ENCODE measurements around the gene TMEM86B. TPM values are rescaled to one million over a fixed set of nuclear protein-coding genes. Genes with fewer than 3 reads are reported as not detected.

TMEM86B gene
- total and polyA plus RNA-seq, 2 experiments from 2014 or later = 0.46 to 2.4 TPM

DNA sequence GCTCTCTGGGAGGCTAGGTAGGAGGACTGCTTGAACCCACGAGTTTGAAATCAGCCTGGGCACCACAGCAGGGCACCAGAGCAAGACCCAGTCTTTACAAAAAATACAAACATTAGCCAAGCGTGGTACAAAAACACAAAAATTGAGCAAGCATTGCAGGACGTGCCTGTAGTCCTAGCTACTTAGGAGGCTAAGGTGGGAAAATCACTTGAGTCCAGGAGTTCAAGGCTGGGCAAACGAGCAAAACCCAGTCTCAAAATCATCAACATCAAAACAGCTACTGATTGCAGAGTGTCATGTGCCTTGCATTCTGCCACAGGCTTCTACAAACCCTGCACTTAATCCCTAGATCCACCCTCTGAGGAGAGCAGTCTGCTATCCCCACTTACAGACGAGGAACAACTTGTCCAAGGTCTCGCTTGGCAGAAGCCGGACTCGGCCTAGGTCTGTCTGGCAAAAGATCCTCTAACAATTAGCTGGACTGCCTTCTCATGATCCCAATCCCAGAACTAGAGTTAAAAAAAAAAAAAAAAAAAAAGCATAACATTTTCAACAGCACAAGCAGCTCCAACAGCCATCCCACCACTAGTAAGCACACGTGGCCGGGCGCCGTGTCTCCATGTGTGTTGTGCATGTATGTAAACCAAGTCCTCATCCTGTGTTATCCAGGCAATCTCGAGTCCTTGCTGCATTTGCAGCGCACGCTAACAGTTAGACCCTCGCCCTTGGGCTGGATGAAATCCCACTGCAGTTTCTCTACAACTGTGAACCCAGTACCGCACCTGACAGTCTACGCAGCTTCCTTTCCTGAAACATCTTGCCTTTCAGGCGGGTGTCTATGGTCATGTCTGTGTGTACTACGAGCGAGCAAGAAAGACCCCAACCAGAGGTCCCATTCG, 28.2 kb upstream of the TMEM86B start:
- TF ChIP-seq EZH2 (IDR thresholded peaks at IDR 0.05; ENCODE audit: insufficient read depth, poor library complexity, severe bottlenecking) = no peak
- TF ChIP-seq EZH2phosphoT487 (IDR thresholded peaks at IDR 0.05; ENCODE audit: insufficient read depth, low read depth) = no peak
- Histone ChIP-seq H3K9ac (peak overlapping the region; percentile 96), H3F3A (ENCODE audit: insufficient read depth) (peaks cover 32% of the 10 kb centered on the region), H3K27me3 (replicated peaks; ENCODE audit: insufficient read depth) (no peaks in the 10 kb centered on the region), H3K27ac (peak overlapping the region; percentile 78), H2AFZ (no peak overlapping the region), H3K36me3 (ENCODE audit: low read depth) (no peaks in the 10 kb centered on the region), H3K4me1 (ENCODE audit: insufficient read depth) (peaks cover 26% of the 10 kb centered on the region), H3K9me2 (ENCODE audit: insufficient read depth) (no peaks in the 10 kb centered on the region), H3K9me3 (ENCODE audit: low read depth) (no peaks in the 10 kb centered on the region), H3K4me2 (ENCODE audit: unreplicated experiment) (peak overlapping the region; percentile 97), H4K20me1 (ENCODE audit: insufficient read depth) (peaks cover 6% of the 10 kb centered on the region; the same call in 1 of the 2 replicates), H3K4me3 (peak overlapping the region; percentile 98), H3K79me2 (ENCODE audit: insufficient read depth) (peaks cover 68% of the 10 kb centered on the region)
- 44 to 47% methylated on average over 22 of the region's 22 CpGs for WGBS, 2 experiments (ENCODE audit: low coverage in 1 of 2, low lambda C conversion rate in 2 of 2, missing lambda C conversion rate in 2 of 2)
- in situ Hi-C loops (cut with MboI) = no loop called here
- DNase-seq = peak; percentile 41

DNA sequence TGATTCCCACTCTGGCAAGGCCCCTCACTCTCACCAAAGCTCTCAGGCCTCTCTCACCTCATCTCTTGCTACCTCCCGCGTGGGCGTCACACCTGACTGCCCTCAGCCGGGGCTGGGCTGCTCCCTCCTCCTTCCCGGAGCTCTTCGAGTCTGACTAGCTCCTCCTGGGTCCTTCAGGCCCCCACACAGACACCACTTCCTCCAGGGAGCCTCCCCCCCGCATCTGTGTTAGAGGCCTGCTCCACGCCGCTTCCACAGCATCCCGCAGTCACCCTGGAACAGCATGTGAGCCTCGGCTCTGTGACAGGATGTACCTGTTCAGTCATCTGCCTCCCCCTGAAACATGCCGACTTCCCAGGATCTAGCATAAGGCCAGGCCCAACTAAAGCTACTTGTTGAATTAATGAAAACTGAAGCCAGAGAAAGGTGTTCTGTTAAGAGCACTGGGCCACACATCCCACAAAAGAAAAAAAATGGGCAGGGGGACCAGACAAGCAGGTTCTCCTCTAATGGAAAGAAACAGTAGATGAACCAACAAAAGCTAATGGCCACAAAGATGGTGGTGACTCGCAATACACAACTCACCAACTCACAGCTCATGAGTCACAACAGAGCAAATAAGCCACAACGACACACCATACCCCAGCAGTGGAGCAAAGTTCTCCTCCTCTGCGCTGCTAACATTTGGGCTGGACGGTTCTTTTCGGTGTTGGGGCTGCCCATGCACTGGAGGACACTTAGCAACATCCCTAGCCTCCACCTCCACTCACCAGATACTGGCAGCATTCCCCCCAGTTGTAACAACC, 27.3 kb upstream of the TMEM86B start:
- Histone ChIP-seq H3K4me2 (ENCODE audit: unreplicated experiment) (peak overlapping the region; percentile 97), H3K4me1 (ENCODE audit: insufficient read depth) (peaks cover 26% of the 10 kb centered on the region), H3K9me3 (ENCODE audit: low read depth) (no peaks in the 10 kb centered on the region), H3K27ac (peak overlapping the region; percentile 78), H3K27me3 (replicated peaks; ENCODE audit: insufficient read depth) (no peaks in the 10 kb centered on the region), H3K9me2 (ENCODE audit: insufficient read depth) (no peaks in the 10 kb centered on the region), H3K9ac (peak overlapping the region; percentile 96; the same call in 1 of the 2 replicates), H4K20me1 (ENCODE audit: insufficient read depth) (peaks cover 6% of the 10 kb centered on the region; the same call in 1 of the 2 replicates), H3F3A (ENCODE audit: insufficient read depth) (peaks cover 30% of the 10 kb centered on the region), H3K36me3 (ENCODE audit: low read depth) (no peaks in the 10 kb centered on the region), H2AFZ (no peak overlapping the region), H3K79me2 (ENCODE audit: insufficient read depth) (peaks cover 78% of the 10 kb centered on the region), H3K4me3 (peak overlapping the region; percentile 98)
- peak; percentile 74 for DNase-seq
- no peak for TF ChIP-seq EZH2phosphoT487 (IDR thresholded peaks at IDR 0.05; ENCODE audit: insufficient read depth, low read depth)
- 60 to 63% methylated on average over 16 to 17 of the region's 17 CpGs for WGBS, 2 experiments (ENCODE audit: low coverage in 1 of 2, low lambda C conversion rate in 2 of 2, missing lambda C conversion rate in 2 of 2)
- in situ Hi-C loops (cut with MboI) = no loop called here

DNA sequence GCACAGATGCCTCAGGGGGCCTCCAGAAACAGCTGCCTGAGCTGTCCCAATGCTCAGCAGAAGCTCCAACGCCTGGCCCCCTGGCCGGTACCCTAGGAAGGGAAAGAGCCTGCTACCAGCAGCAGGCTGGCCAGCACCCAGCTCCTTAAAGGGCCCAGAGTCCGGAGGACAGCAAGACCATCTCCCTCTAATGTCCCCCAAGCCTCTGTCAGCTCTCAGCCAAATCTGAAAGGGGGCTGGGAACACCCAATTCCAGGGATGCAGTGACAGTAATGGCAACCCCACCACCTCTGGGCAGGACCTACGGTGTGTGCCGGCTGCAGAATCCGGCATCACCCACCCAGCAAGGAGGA, 26.0 kb upstream of the TMEM86B start:
- Histone ChIP-seq H3K9me2 (ENCODE audit: insufficient read depth) (no peaks in the 10 kb centered on the region), H3F3A (ENCODE audit: insufficient read depth) (peaks cover 18% of the 10 kb centered on the region; the same call in 1 of the 2 replicates), H4K20me1 (ENCODE audit: insufficient read depth) (peaks cover 6% of the 10 kb centered on the region; the same call in 1 of the 2 replicates), H3K27me3 (replicated peaks; ENCODE audit: insufficient read depth) (no peaks in the 10 kb centered on the region), H3K9ac (no peak overlapping the region), H3K79me2 (ENCODE audit: insufficient read depth) (peaks cover 91% of the 10 kb centered on the region), H3K36me3 (ENCODE audit: low read depth) (no peaks in the 10 kb centered on the region), H3K4me3 (no peak overlapping the region), H3K4me2 (ENCODE audit: unreplicated experiment) (no peak overlapping the region), H3K4me1 (ENCODE audit: insufficient read depth) (peaks cover 21% of the 10 kb centered on the region), H3K27ac (no peak overlapping the region), H2AFZ (no peak overlapping the region), H3K9me3 (ENCODE audit: low read depth) (no peaks in the 10 kb centered on the region)
- DNase-seq = no peak
- TF ChIP-seq EZH2 (IDR thresholded peaks at IDR 0.05; ENCODE audit: insufficient read depth, poor library complexity, severe bottlenecking) = no peak
- TF ChIP-seq EZH2phosphoT487 (IDR thresholded peaks at IDR 0.05; ENCODE audit: insufficient read depth, low read depth) = no peak
- 63 to 67% methylated on average over 6 of the region's 6 CpGs for WGBS, 2 experiments (ENCODE audit: low coverage in 1 of 2, low lambda C conversion rate in 2 of 2, missing lambda C conversion rate in 2 of 2)
- in situ Hi-C loops (cut with MboI) = no loop called here

DNA sequence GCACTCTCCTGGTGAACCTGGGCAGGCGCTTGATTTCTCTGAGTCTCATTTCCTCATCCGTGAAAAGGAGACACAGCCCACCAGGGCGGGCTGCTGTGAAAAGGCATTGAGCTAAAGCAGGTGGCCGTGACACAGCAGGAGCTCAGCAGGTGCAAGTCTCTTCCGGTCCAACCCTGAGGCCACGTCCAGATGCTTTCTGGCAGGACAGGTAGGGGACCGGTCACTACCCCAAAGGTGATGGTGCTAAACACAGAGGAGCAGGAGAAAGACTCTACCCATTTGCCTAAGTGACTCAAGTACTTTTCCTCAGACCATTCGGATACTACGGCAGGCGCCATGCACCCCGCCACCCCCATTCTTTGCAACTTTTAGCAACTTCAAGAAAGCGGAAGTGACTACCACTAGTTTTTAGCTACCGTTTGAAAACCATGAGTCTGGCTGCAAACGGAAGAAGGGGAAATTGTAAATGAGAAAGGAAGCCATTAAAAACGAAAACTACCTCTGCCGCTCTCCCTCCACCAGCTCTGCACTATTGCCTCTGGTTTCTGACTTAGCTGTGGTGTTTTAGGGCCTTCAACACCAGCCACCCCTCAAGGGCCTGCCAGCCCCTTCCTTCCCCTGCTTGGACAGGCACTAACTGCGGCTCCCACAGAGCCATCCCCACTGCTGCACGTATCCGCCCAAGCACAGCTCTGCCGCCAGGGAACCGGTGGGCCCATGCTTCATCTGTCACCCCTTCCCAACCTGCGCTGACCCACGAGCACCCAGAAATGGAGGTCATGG, 25.5 kb upstream of the TMEM86B start:
- H3K4me2 ChIP-seq (ENCODE audit: unreplicated experiment) = no peak overlapping the region
- WGBS, 2 experiments (ENCODE audit: low coverage in 1 of 2, low lambda C conversion rate in 2 of 2, missing lambda C conversion rate in 2 of 2) = 84% methylated on average over 23 of the region's 23 CpGs
- H3K27ac ChIP-seq = no peak overlapping the region
- no peak overlapping the region for H3K9ac ChIP-seq
- no peaks in the 10 kb centered on the region for H3K9me3 ChIP-seq (ENCODE audit: low read depth)
- TF ChIP-seq EZH2 (IDR thresholded peaks at IDR 0.05; ENCODE audit: insufficient read depth, poor library complexity, severe bottlenecking) = no peak
- no peak for TF ChIP-seq EZH2phosphoT487 (IDR thresholded peaks at IDR 0.05; ENCODE audit: insufficient read depth, low read depth)
- H3K4me1 ChIP-seq (ENCODE audit: insufficient read depth) = peaks cover 19% of the 10 kb centered on the region
- H3F3A ChIP-seq (ENCODE audit: insufficient read depth) = peaks cover 16% of the 10 kb centered on the region; the same call in 1 of the 2 replicates
- H3K9me2 ChIP-seq (ENCODE audit: insufficient read depth) = no peaks in the 10 kb centered on the region
- no peaks in the 10 kb centered on the region for H3K27me3 ChIP-seq (replicated peaks; ENCODE audit: insufficient read depth)
- peaks cover 6% of the 10 kb centered on the region; the same call in 1 of the 2 replicates for H4K20me1 ChIP-seq (ENCODE audit: insufficient read depth)
- no peak for DNase-seq
- no peak overlapping the region for H2AFZ ChIP-seq
- H3K79me2 ChIP-seq (ENCODE audit: insufficient read depth) = peaks cover 96% of the 10 kb centered on the region
- no peak overlapping the region for H3K4me3 ChIP-seq
- in situ Hi-C loops (cut with MboI) = no loop called here
- H3K36me3 ChIP-seq (ENCODE audit: low read depth) = no peaks in the 10 kb centered on the region
